ENCODE measurements around the gene NPAS3. TPM values are rescaled to one million over a fixed set of nuclear protein-coding genes. Genes with fewer than 3 reads are reported as not detected.

Gene NPAS3
- total RNA-seq, 1 experiment from 2014 or later, result 15.6 TPM

GRCh38 chr14:33508126-33509062 lies 569.7 kb downstream of the NPAS3 start:
- H3K27me3 ChIP-seq (replicated peaks; ENCODE audit: insufficient read depth, low read depth, low read length, poor library complexity), result no peaks in the 10 kb centered on the region
- CTCF ChIA-PET, result no interaction called here

GRCh38 chr14:33509454-33509853 lies 570.8 kb downstream of the NPAS3 start:
- POLR2A ChIA-PET (ENCODE audit: low non-redundant PET), result no interaction called here

More at GRCh38 chr14:33508126-33509062, 569.7 kb downstream of the NPAS3 start:
- Histone ChIP-seq H3K36me3 (ENCODE audit: insufficient read depth, low read length, poor library complexity, severe bottlenecking) (no peaks in the 10 kb centered on the region), H3K4me3 (ENCODE audit: low read depth, low read length, poor library complexity, severe bottlenecking) (no peak overlapping the region), H3K4me1 (ENCODE audit: insufficient read depth, low read length, poor library complexity, severe bottlenecking) (peaks cover 22% of the 10 kb centered on the region), H3K9me3 (ENCODE audit: low read depth, low read length, poor library complexity, severe bottlenecking) (no peaks in the 10 kb centered on the region), H3K27ac (ENCODE audit: low read depth, low read length, poor library complexity, severe bottlenecking) (no peak overlapping the region)
- BruUV-seq (replicated peaks), result no TSS peak
- TF ChIP-seq EZH2 (IDR thresholded peaks at IDR 0.05; ENCODE audit: borderline replicate concordance, low read depth, low read length, poor library complexity, severe bottlenecking), result no peak
- no peak for TF ChIP-seq CTCF (conservative IDR thresholded peaks at IDR 0.05; ENCODE audit: low read depth, low read length)
- POLR2A ChIA-PET (ENCODE audit: low non-redundant PET), result no interaction called here
- intact Hi-C loops (cut with micrococcal nuclease; ENCODE audit: unreplicated experiment), result no loop called here
- no peak for DNase-seq (ENCODE audit: low spot score)

GRCh38 chr14:33510063-33510481 lies 571.4 kb downstream of the NPAS3 start:
- POLR2A ChIA-PET (ENCODE audit: low non-redundant PET), result no interaction called here
- intact Hi-C loops (cut with micrococcal nuclease; ENCODE audit: unreplicated experiment), result no loop called here
- H3K36me3 ChIP-seq (ENCODE audit: insufficient read depth, low read length, poor library complexity, severe bottlenecking), result no peaks in the 10 kb centered on the region
- no peak for DNase-seq (ENCODE audit: low spot score)
- no TSS peak for BruUV-seq (replicated peaks)
- no peaks in the 10 kb centered on the region for H3K27me3 ChIP-seq (replicated peaks; ENCODE audit: insufficient read depth, low read depth, low read length, poor library complexity)
- CTCF ChIA-PET, result no interaction called here
- H3K27ac ChIP-seq (ENCODE audit: low read depth, low read length, poor library complexity, severe bottlenecking), result no peak overlapping the region
- TF ChIP-seq EZH2 (IDR thresholded peaks at IDR 0.05; ENCODE audit: borderline replicate concordance, low read depth, low read length, poor library complexity, severe bottlenecking), result no peak
- no peak for TF ChIP-seq CTCF (conservative IDR thresholded peaks at IDR 0.05; ENCODE audit: low read depth, low read length)
- no peaks in the 10 kb centered on the region for H3K9me3 ChIP-seq (ENCODE audit: low read depth, low read length, poor library complexity, severe bottlenecking)
- H3K4me1 ChIP-seq (ENCODE audit: insufficient read depth, low read length, poor library complexity, severe bottlenecking), result peaks cover 22% of the 10 kb centered on the region
- H3K4me3 ChIP-seq (ENCODE audit: low read depth, low read length, poor library complexity, severe bottlenecking), result no peak overlapping the region

More at GRCh38 chr14:33509454-33509853, 570.8 kb downstream of the NPAS3 start:
- no peak for TF ChIP-seq CTCF (conservative IDR thresholded peaks at IDR 0.05; ENCODE audit: low read depth, low read length)
- TF ChIP-seq EZH2 (IDR thresholded peaks at IDR 0.05; ENCODE audit: borderline replicate concordance, low read depth, low read length, poor library complexity, severe bottlenecking), result no peak
- CTCF ChIA-PET, result no interaction called here
- Histone ChIP-seq H3K4me1 (ENCODE audit: insufficient read depth, low read length, poor library complexity, severe bottlenecking) (peaks cover 22% of the 10 kb centered on the region), H3K36me3 (ENCODE audit: insufficient read depth, low read length, poor library complexity, severe bottlenecking) (no peaks in the 10 kb centered on the region), H3K27me3 (replicated peaks; ENCODE audit: insufficient read depth, low read depth, low read length, poor library complexity) (no peaks in the 10 kb centered on the region), H3K4me3 (ENCODE audit: low read depth, low read length, poor library complexity, severe bottlenecking) (no peak overlapping the region), H3K9me3 (ENCODE audit: low read depth, low read length, poor library complexity, severe bottlenecking) (no peaks in the 10 kb centered on the region), H3K27ac (ENCODE audit: low read depth, low read length, poor library complexity, severe bottlenecking) (no peak overlapping the region)
- intact Hi-C loops (cut with micrococcal nuclease; ENCODE audit: unreplicated experiment), result no loop called here
- DNase-seq (ENCODE audit: low spot score), result no peak
- BruUV-seq (replicated peaks), result no TSS peak
